Measurements from ENCODE around the gene SLFN11. TPM values are rescaled to one million over a fixed set of nuclear protein-coding genes. Genes with fewer than 3 reads are reported as not detected.

Gene SLFN11
- total RNA-seq, 1 donor from 2014 or later, result 75.7 TPM

DNA sequence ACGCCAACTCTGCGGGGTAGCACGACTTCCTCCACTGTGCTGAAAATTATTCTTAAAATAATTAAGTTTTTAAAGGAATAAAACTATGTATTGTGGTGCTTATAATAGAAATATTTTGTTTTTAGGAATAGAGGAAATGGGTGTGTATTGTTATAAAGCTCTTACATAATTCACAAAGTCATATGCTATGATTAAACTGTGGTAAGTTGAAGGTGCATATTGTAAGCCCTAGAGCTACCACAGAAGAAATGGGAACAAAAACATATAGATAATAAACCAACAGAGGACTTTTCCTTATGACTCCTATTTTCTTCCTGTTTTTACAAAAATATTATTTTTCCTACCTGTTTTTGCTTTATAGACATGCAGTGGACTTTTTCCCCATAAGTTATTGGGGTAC, 4.3 kb upstream of the SLFN11 start:
- intact Hi-C loops (cut with DNase I), result no loop called here
- Histone ChIP-seq H3K4me3 (no peak overlapping the region), H3K9me3 (no peaks in the 10 kb centered on the region), H3K27ac (no peak overlapping the region), H3K4me1 (peaks cover 15% of the 10 kb centered on the region), H3K27me3 (no peaks in the 10 kb centered on the region), H3K36me3 (no peaks in the 10 kb centered on the region)
- TF ChIP-seq, protein P1, sequence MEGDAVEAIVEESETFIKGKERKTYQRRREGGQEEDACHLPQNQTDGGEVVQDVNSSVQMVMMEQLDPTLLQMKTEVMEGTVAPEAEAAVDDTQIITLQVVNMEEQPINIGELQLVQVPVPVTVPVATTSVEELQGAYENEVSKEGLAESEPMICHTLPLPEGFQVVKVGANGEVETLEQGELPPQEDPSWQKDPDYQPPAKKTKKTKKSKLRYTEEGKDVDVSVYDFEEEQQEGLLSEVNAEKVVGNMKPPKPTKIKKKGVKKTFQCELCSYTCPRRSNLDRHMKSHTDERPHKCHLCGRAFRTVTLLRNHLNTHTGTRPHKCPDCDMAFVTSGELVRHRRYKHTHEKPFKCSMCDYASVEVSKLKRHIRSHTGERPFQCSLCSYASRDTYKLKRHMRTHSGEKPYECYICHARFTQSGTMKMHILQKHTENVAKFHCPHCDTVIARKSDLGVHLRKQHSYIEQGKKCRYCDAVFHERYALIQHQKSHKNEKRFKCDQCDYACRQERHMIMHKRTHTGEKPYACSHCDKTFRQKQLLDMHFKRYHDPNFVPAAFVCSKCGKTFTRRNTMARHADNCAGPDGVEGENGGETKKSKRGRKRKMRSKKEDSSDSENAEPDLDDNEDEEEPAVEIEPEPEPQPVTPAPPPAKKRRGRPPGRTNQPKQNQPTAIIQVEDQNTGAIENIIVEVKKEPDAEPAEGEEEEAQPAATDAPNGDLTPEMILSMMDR (IDR thresholded peaks at IDR 0.05), result no peak
- DNase-seq (no peak), ATAC-seq (no peak)

DNA sequence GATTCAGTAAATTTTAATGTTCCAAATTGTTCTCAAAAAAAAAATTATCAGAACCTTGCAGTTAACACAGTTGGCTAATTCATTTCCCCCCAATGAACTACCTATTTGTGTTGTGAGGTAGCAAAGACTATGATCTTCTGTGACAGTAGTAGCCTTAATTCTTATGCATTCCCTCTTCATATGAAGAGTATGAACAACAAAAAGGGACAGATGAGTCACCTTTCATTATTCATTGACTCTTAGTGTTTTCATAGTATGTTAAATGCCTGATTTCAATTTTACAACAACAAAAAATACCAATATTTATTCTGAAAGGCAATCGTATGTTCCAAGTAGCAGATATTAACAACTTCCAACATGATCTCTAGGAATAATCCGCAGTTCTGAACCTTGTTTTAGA, 3.6 kb upstream of the SLFN11 start:
- no peak for ATAC-seq
- Histone ChIP-seq H3K27me3 (no peaks in the 10 kb centered on the region), H3K4me3 (no peak overlapping the region), H3K36me3 (no peaks in the 10 kb centered on the region), H3K4me1 (peaks cover 19% of the 10 kb centered on the region), H3K27ac (no peak overlapping the region), H3K9me3 (no peaks in the 10 kb centered on the region)
- TF ChIP-seq, protein P1 (IDR thresholded peaks at IDR 0.05), result no peak
- no peak for DNase-seq
- intact Hi-C loops (cut with DNase I), result no loop called here

DNA sequence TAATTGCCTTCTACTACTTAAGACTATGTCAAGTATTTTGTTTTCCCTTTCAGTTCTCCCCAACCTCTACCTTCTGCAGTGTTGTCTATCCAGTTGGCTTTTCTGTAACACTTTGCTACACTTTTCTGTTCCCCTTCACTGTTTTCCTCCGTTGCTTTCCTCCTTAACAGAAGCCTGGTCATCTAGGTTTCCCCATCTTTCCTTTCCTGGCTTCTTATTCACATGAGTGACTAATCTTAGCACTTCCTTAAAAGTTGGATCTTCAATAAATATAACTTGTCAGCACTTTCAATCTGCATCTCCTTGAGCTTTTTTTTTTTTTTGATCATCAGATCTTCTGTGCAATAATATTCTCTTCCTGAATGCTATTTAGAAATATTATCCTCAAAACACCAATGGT, 2.8 kb upstream of the SLFN11 start:
- ATAC-seq (peak; percentile 40), DNase-seq (no peak)
- TF ChIP-seq, protein P1 (IDR thresholded peaks at IDR 0.05), result no peak
- Histone ChIP-seq H3K27me3 (no peaks in the 10 kb centered on the region), H3K9me3 (no peaks in the 10 kb centered on the region), H3K27ac (peak overlapping the region; percentile 94), H3K36me3 (no peaks in the 10 kb centered on the region), H3K4me3 (no peak overlapping the region), H3K4me1 (peaks cover 22% of the 10 kb centered on the region)
- intact Hi-C loops (cut with DNase I), result no loop called here

DNA sequence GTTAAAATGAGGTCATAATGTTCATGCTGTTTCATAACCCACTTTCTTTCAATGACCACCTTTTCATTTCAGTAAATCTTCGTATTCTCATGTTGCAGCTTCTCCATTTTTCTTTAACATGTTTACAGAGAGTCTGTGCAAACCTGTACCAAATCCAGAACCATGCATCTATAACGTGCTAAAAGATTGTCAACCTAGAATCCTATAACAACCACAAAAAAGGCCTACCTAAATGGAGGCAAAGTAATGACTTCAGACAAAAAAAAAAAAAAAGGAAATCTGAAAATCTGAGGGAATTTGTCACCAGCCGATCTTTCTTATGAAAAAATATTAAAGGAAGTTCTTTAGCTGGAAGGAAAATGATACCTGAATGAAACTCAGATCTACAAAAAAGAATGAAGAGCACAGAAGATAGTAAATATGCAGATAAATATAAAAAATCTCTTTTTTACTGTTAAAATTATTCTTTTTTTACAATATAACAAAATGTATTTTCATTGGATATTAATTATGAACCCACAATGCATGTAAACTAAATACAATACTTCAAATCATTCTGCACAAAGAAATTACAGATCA, 1.4 kb upstream of the SLFN11 start:
- Histone ChIP-seq H3K4me3 (peak overlapping the region; percentile 66), H3K9me3 (no peaks in the 10 kb centered on the region), H3K4me1 (peaks cover 22% of the 10 kb centered on the region), H3K27me3 (no peaks in the 10 kb centered on the region), H3K27ac (peak overlapping the region; percentile 94), H3K36me3 (no peaks in the 10 kb centered on the region)
- intact Hi-C loops (cut with DNase I), result no loop called here
- TF ChIP-seq, protein P1 (IDR thresholded peaks at IDR 0.05), result no peak
- DNase-seq, result no peak
- no peak for ATAC-seq

DNA sequence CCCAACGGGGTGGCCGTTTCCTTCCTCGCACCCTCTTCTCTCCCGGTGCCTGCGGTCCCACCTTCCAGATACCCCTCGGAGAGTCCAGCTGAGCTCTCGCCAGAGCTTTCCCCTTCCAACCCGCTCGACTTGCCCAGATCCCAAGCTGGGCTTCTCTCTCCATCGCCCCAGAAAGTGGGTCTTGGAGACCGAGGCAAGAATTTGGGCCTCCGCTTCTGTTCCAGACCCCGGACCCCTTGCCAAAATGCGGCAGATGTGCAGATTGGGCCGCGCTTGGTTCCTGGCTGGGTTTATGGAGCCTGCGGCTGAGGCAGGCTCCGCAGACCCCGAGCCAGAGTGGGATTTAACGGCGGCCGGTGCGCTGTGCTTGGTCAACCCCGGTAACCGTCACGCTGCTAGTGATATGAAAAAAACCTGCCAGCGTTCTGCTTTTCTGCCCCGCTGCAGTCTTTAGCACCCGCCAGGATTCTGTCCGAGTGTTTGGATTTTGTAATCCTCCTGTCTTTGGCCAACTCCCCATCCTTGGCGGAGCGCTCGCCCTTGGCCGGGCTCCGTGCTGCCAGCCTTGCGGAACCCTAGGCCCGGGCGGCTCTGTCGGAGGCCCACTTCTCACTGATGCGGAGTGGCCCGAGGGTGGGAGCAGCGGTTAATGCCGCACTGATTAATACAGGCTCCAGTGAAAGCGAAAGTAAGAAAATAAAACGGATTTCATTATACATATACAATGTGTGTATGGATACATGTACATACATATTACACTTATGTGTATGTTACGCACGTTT, 754 bp upstream of the SLFN11 start:
- ATAC-seq, result peak; percentile 70
- Histone ChIP-seq H3K27ac (peak overlapping the region; percentile 94), H3K9me3 (no peaks in the 10 kb centered on the region), H3K27me3 (no peaks in the 10 kb centered on the region), H3K4me1 (peaks cover 22% of the 10 kb centered on the region), H3K36me3 (no peaks in the 10 kb centered on the region), H3K4me3 (peak overlapping the region; percentile 66)
- TF ChIP-seq, protein P1 (IDR thresholded peaks at IDR 0.05), result no peak
- peak; percentile 81 for DNase-seq
- intact Hi-C loops (cut with DNase I), result no loop called here
